ENCODE results near the gene THRAP3. TPM values are rescaled to one million over a fixed set of nuclear protein-coding genes. Genes with fewer than 3 reads are reported as not detected.
A peak's percentile ranks its signal among the peaks of the same experiment; 100 is the strongest.
"Not testable (repeated sequence)": the region's sequence is repeated elsewhere in the genome, so short reads cannot be mapped to it uniquely, and the experiment has no call there.

Gene THRAP3
- total RNA-seq, 2 donors from 2014 or later: 27.4 to 32.2 TPM

GRCh38 chr1:36212782-36213181, 11.5 kb upstream of the THRAP3 start:
- TF ChIP-seq, protein P1, sequence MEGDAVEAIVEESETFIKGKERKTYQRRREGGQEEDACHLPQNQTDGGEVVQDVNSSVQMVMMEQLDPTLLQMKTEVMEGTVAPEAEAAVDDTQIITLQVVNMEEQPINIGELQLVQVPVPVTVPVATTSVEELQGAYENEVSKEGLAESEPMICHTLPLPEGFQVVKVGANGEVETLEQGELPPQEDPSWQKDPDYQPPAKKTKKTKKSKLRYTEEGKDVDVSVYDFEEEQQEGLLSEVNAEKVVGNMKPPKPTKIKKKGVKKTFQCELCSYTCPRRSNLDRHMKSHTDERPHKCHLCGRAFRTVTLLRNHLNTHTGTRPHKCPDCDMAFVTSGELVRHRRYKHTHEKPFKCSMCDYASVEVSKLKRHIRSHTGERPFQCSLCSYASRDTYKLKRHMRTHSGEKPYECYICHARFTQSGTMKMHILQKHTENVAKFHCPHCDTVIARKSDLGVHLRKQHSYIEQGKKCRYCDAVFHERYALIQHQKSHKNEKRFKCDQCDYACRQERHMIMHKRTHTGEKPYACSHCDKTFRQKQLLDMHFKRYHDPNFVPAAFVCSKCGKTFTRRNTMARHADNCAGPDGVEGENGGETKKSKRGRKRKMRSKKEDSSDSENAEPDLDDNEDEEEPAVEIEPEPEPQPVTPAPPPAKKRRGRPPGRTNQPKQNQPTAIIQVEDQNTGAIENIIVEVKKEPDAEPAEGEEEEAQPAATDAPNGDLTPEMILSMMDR (IDR thresholded peaks at IDR 0.05): no peak
- no peak for TF ChIP-seq POLR2A (IDR thresholded peaks at IDR 0.05)
- ATAC-seq (no peak), DNase-seq (no peak)
- intact Hi-C loops (cut with DNase I): no loop called here
- H3K9me3 ChIP-seq: no peaks in the 10 kb centered on the region
- H3K4me1 ChIP-seq: peaks cover 3% of the 10 kb centered on the region
- no peaks in the 10 kb centered on the region for H3K36me3 ChIP-seq (replicated peaks in 1 of 2; ENCODE audit: insufficient read depth in 1 of 2, low read depth in 2 of 2)
- H3K27me3 ChIP-seq: no peaks in the 10 kb centered on the region
- no peak overlapping the region for H3K4me3 ChIP-seq
- 63 to 65% methylated on average over 2 of the region's 2 CpGs for WGBS, 2 donors
- H3K27ac ChIP-seq: no peak overlapping the region

DNA sequence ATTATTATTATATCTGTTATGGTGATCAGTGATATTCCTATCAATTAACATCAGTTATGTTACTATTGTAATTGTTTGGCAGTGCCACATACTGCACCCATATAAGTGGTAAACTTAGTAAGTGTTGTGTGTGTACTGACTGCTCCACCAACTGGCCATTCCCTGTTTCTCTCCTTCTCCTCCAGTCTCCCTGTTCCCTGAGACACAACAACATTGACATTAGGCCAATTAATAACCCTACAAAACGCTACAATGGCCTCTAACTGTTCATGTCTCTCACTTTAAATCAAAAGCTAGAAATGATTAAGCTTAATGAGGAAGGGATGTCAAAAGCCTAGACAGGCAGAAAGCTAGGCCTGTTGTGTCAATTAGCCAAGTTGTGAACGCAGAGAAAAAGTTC, 6.6 kb upstream of the THRAP3 start:
- ATAC-seq (peak; percentile 78), DNase-seq (peak in 3 of 4 donors; percentile 18 to 44 (median 35))
- Histone ChIP-seq H3K36me3 (replicated peaks in 1 of 2; ENCODE audit: insufficient read depth in 1 of 2, low read depth in 2 of 2) (no peaks in the 10 kb centered on the region), H3K4me3 (no peak overlapping the region), H3K9me3 (no peaks in the 10 kb centered on the region), H3K27ac (peak overlapping the region in 3 of 4 donors; percentile 34 to 66 (median 46)), H3K4me1 (no peaks in the 10 kb centered on the region), H3K27me3 (no peaks in the 10 kb centered on the region)
- TF ChIP-seq, protein P1 (IDR thresholded peaks at IDR 0.05): peak in 4 of 7 experiments; percentile 32 to 40 (median 38)
- no peak for TF ChIP-seq POLR2A (IDR thresholded peaks at IDR 0.05)
- intact Hi-C loops (cut with DNase I): no loop called here
- WGBS, 2 donors: 19 to 35% methylated on average over 2 of the region's 2 CpGs

DNA sequence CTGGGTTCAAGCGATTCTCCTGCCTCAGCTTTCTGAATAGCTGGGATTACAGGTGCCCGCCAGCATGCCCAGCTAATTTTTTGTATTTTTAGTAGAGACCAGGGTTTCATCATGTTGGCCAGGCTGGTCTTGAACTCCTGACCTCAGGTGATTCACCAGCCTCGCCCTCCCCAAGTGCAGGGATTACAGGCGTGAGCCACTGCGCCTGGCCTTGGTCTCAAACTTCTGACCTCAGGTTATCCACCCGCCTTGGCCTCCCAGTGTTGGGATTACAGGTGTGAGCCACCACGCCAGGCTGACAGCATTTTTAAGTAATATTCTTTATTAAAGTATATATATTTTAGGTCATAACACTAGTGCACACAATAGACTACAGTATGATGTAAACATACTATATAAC, 2.3 kb upstream of the THRAP3 start:
- 89 to 90% methylated on average over 7 of the region's 7 CpGs for WGBS, 2 donors
- intact Hi-C loops (cut with DNase I); DNase-seq; ATAC-seq; H3K27me3 ChIP-seq; H3K36me3 ChIP-seq (replicated peaks in 1 of 2; ENCODE audit: insufficient read depth in 1 of 2, low read depth in 2 of 2); H3K4me3 ChIP-seq; H3K27ac ChIP-seq; H3K9me3 ChIP-seq: not testable (repeated sequence)
- peaks cover 22% of the 10 kb centered on the region for H3K4me1 ChIP-seq

DNA sequence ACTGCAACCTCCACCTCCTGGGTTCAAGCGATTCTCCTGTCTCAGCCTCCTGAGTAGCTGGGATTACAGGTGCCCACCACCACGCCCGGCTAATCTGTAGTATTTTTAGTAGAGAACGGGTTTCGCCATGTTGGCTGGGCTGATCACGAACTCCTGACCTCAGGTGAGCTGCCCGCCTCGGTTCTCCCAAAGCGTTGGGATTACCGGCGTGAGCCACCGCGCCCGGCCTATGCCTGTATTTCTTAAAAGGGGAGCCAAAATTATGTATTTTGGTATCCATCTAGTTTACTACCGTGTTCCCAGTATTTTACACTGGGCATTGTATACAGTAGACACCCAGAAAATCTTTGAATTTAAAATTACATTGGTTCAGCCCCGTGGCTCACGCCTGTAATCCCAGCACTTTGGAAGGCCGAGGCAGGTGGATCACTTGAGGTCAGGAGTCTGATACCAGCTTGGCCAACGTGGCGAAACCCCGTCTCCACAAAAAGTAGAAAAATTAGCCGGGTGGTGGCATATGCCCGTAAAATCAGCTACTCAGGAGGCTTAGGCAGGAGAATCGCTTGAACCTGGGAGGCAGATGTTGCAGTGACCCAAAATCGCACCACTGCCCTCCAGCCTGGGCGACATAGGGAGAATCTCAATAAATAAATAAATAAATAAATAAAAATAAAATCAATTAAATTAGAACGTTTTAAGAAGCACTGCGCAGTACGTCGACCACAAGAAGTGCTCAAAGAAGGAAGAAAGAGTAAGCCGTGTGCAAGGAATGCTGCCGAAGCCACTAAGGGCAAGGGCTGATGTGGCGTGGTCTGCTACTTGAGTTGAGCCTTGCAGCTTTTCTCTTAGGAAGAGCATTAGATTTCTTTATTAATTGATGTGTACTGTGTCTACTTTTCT, 1.5 kb upstream of the THRAP3 start:
- WGBS, 2 donors: 83 to 87% methylated on average over 31 to 33 of the region's 33 CpGs
- Histone ChIP-seq H3K4me3 (no peak overlapping the region), H3K9me3 (no peaks in the 10 kb centered on the region), H3K27ac (peak overlapping the region; percentile 86 to 98 (median 93)), H3K27me3 (no peaks in the 10 kb centered on the region), H3K36me3 (replicated peaks in 1 of 2; ENCODE audit: insufficient read depth in 1 of 2, low read depth in 2 of 2) (no peaks in the 10 kb centered on the region), H3K4me1 (peaks cover 28% of the 10 kb centered on the region)
- TF ChIP-seq POLR2A (IDR thresholded peaks at IDR 0.05): no peak
- TF ChIP-seq, protein P1 (IDR thresholded peaks at IDR 0.05): no peak
- DNase-seq: no peak
- intact Hi-C loops (cut with DNase I): no loop called here
- ATAC-seq: no peak

DNA sequence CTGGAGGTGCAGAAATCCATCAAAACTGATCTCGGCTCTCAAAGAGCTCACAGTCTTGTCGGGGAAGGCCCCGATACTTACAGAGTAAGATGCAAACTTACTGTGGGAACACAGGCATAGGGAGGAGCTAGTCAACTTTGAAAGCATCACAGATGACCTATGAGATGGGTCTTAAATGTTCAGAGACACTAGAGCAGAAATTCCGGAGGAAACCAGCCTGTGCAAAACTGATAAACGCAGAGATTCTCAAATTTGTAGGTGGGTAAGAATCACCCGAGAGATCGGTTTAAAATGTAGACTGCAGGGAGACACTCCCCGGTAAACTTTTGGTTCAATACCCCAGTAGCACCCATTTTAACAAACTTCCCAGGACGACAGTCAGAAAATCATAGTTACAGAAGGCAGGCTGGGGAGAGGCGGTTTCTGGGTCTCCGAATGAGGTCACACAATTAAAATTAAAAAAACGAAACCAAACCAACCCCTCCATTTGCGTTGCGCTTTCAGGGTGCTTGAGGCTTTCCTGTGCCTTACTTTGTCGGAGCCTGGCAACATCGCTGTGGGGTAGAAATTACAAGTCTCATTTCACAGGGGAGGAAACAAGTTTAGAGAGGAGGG, 755 bp upstream of the THRAP3 start:
- peak; percentile 7 for ATAC-seq
- 1 to 2% methylated on average over 16 of the region's 16 CpGs for WGBS, 2 donors
- peak overlapping the region; percentile 86 to 98 (median 93) for H3K27ac ChIP-seq
- TF ChIP-seq, protein P1 (IDR thresholded peaks at IDR 0.05): no peak
- TF ChIP-seq POLR2A (IDR thresholded peaks at IDR 0.05): no peak
- intact Hi-C loops (cut with DNase I): no loop called here
- DNase-seq: peak in 1 of 4 donors; percentile 25
- peaks cover 34% of the 10 kb centered on the region for H3K4me1 ChIP-seq
- no peaks in the 10 kb centered on the region for H3K27me3 ChIP-seq
- H3K4me3 ChIP-seq: peak overlapping the region; percentile 9 to 34
- no peaks in the 10 kb centered on the region for H3K9me3 ChIP-seq
- no peaks in the 10 kb centered on the region for H3K36me3 ChIP-seq (replicated peaks in 1 of 2; ENCODE audit: insufficient read depth in 1 of 2, low read depth in 2 of 2)

All from body of pancreas (tissue), 4 donors.